Measurements from ENCODE around the gene RASGRP1.

- no peak for TF ChIP-seq CEBPB (IDR thresholded peaks at IDR 0.05; ENCODE audit: low read depth)
- no peak for TF ChIP-seq REST (IDR thresholded peaks at IDR 0.05; ENCODE audit: low read depth)
- no peak for TF ChIP-seq ATF3 (IDR thresholded peaks at IDR 0.05)
- TF ChIP-seq CTCF (IDR thresholded peaks at IDR 0.05 in 2 of 3, conservative IDR thresholded peaks at IDR 0.05 in 1 of 3; ENCODE audit: borderline replicate concordance in 1 of 3, insufficient read depth in 1 of 3, low read depth in 2 of 3, low read length in 2 of 3), result no peak
- no peak for TF ChIP-seq RAD21 (IDR thresholded peaks at IDR 0.05; ENCODE audit: low read depth)
- no peak for TF ChIP-seq EZH2 (IDR thresholded peaks at IDR 0.05)
- TF ChIP-seq JUND (IDR thresholded peaks at IDR 0.05), result no peak
- TF ChIP-seq EZH2phosphoT487 (IDR thresholded peaks at IDR 0.05; ENCODE audit: borderline replicate concordance), result no peak
- no peak for TF ChIP-seq POLR2AphosphoS5 (IDR thresholded peaks at IDR 0.05; ENCODE audit: low read depth, low read length)
- no peak for TF ChIP-seq POLR2A (IDR thresholded peaks at IDR 0.05; ENCODE audit: borderline replicate concordance, extremely low read depth, insufficient read depth, insufficient read length)
- TF ChIP-seq EGR1 (IDR thresholded peaks at IDR 0.05; ENCODE audit: low read depth), result no peak
Observed at GRCh38 chr15:38560456-38560926, 4.1 kb downstream of the RASGRP1 start.

Data from HCT116 (cell line).